HG02610 (cell line): ENCODE data around the gene FAM98B.

ENCODE experiments used
- ATAC-seq: cut with Tn5 transposase; IDR thresholded peaks from one replicate; pipeline ENCODE4 v1.9.1; 2021; ENCODE audit warnings: mild to moderate bottlenecking, moderate library complexity; ENCODE audit not compliant: unreplicated experiment

Gene FAM98B

DNA sequence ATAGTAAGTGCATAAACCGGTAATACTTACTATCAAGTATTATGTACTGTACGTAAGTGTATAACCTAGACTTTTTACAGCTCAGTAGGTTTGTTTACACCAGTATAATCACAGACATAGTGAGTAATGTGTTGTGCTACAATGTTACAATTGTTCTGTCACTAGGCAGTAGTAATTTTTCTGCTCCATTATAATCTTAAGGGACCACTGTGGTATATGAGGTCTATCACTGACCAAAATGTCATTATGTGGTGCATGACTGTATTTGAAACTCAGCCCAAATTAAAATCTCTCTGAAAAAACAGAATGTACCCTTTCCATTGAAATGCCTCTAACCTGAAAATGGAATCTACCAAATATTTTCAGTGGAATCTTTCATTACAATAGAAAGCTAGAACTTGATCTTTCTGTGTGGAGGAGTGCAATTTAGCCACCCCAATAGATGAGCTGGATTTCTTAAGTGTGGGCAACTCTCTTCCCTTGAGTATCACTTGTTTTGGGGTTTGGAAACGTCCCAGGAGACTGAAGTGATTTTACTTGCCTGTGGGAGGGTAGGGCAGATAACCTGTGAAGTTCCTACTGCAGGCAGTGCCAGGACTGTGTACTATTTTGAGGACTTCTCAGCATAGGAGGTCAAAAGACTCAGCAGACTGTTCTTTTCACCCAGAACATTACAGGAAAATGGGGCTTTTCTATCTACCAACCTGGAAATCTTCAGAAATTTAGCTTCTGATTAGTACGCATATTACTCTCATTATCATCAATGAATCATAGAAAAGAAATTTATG, 50.9 kb downstream of the FAM98B start:
- no peak for ATAC-seq

DNA sequence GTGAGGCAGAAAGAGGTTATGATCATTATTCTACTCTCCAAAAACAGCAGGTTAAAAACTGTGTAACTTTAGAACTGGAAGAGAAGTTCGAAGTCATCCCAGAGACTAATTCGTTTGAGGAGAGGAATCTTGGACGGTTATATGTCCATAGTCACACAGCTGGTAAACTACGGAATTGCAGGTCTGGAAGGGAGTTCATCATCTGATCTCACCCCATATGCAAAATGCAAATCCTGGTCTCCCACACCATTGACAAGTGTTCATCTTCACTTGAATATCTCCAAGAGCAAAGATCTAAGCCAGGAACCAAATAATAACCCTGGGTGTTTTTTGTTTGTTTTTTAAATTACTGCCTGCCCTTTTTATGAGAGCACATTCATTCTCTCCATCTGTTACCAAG, 53.1 kb downstream of the FAM98B start:
- no peak for ATAC-seq

DNA sequence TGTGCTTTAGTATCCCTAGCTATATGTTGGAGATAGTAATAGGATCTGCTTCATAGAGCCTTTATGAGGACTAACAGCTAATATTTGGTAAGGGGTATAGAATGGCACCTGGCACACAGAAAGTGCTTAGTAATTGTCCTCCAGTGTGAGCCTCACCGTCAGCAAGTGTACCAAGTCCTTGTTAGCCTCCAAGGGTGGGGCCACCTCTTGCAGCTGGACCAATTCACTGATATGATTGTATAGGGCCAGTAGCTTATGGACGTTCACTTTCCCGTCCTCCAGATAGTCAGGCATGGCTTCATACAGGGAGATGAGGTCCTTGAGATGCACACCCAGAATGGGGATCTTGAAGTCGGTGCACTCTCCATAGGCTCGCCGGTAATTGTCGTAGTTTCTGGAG, 53.6 kb downstream of the FAM98B start:
- no peak for ATAC-seq

DNA sequence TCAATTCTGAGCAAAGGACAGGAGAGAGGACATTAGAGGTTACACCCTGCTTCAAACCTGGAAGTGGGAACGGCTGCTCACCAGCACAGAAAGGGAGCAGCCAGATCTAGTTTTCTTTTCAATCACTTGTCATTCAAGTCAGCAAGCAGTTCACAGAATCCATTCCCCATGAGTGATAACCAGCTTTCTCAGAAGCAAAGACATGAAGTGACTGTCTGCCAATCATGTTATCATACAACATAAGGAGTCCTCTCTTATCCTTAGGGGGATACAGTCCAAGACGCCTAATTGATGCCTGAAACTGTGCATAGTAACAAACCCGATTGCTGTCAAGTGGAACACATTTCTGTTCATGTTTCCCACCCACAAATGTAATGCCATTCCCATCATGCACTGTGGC, 54.7 kb downstream of the FAM98B start:
- peak; percentile 75 for ATAC-seq

DNA sequence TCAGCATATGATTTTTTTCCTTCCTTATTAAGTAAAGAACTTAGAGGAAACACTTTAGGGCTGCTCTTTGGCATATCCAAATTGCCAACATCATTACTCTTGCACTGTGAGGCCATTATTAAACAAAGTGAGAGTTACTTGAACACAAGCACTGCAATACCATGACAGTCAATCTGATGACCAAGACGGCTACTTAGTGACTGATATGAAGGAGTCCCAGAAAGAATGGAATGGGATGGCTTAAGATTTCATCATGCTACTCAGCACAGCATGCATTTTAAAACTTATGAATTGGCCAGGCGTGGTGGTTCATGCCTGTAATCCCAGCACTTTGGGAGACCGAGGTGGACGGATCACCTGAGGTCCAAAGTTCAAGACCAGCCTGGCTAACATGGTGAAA, 55.2 kb downstream of the FAM98B start:
- no peak for ATAC-seq

DNA sequence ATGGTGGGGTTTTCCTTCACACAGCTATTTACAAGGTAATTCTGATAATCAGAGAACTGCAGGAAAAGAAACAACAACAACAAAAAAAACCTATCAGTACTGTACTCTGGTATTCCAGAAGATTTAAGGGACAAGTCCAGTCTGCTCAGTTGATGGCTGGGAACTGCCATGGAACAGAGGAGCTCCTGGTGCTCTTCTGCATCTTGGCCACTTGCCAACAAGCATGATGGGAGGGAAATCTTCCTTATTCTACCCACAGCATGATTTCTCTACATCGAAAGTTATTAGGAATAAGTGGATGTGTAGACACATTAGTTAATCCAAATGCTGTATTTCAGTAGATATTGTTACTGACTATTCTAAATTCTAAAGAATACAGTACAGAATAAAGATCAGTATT, 59.0 kb downstream of the FAM98B start:
- no peak for ATAC-seq

DNA sequence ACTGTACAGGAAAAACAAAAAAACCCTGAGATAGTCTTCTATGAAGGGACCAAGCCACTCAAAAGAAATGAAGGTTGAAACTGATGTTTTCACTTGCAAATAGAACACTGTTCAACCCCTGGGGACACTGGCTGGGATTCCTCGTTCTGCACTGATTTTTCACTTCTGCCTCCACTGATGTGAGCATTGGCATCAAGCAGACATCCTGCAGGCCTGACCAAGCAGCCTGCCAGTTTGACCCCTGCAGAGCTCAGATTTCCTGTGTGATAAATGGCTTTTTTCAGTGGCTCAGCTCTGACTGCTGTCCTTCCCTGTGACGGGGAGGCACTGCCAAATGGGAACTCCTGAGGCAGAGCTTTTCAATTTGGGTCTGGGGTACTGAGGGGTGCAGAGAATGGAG, 60.7 kb downstream of the FAM98B start:
- peak; percentile 65 for ATAC-seq

DNA sequence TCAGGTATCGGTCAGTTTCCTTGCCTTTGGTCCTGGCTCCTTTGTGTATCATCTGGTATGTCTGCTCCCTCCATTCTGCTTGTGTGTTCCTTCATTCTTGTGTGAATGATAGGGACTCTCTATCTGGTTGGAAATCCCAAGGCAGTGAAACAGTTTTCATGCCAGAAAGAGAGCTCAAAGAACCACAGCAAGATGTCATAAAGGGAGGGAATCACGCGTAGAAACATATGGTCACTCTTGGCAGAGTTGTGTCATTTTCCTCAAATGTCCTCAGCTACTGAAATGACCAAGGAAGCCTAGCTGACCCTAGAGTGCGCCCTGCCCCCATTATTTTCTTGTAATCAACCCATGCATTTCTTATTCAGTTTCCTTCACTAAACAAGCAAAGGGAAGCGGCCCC, 62.7 kb downstream of the FAM98B start:
- ATAC-seq: no peak

DNA sequence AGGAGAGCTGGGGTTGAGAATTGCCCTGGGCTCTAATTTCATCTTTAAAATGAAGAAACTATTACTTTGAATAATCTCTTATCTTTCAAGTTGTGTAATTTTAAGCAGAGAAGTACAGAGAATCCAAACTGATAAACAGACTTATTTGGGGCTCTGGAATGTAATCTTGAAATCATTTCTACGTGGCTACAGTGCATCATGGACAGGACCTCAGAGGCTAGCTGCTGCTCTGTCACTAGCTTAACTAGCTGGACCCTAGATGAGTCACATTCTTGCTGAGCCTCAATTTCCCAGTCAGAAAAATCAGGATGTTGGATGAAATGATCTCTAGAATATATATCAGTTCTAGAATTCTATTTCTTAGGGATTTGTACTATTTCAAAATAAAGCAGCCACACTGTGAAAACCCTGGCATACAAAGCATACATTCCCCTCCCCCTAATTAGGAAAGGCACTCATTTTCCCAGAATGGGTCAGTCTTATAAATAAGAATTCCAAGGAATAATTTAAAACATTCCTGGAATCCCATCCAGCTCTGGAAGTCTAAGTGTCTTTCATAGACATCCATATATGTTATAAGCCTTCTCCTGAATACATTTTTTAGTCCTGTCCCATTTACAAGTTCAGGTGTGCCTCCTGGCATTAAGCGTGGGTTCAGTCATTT, 63.5 kb downstream of the FAM98B start:
- no peak for ATAC-seq

DNA sequence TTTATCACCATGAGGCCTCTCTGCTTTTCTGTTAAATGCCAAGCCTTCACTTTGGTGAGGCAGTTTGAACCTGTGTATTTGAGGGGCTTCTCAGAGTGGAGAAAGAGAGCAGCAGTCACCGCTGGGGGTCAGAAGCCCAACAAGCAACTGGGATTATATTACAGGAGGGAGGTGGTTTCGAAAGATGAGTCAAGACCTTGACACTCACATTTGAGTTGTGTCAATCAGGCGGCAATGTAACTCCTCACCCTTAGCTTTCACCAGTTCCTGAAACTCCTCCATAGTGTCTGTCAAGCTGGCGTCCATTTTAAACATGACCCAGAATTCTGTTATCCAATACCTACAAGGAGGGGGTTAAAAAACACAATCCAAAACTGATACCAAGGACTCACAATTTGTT, 64.2 kb downstream of the FAM98B start:
- no peak for ATAC-seq

DNA sequence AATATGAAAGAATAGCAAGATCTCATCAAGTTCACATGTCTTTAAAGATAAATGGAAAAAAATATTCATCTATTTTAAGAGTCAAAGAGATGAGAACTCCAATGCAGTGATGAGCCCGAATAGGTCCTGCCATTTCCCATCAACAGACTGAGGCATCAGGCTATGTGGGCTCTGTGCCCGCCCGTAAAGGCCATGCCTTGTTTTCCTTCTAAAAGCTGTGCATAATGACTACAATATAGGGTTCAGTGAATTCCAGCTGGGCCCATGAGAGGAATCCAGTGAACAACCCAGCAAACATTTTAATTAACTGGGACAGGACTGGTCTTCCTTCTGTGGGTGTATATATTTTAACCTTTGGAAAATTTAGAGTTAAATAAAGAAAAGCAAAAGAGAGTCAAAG, 66.1 kb downstream of the FAM98B start:
- ATAC-seq: no peak

DNA sequence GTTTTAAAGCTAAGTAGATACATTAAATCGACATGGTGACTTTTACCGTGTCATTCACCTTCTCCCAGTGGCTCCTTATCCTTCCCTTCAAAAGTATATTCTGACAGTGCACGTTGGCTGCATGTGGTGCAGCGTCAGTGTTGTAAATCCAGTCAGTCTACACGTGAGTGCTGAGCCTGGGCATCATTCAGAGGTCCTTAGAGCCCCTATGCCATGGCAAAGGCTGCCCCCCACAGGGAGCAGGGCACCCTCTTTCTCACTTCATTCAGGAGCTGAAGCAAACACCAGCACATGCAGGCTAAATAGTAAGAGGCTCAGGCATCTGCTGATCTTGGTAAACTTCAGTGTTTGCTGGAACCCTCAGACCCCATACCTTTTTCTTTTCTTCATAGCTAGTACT, 67.4 kb downstream of the FAM98B start:
- no peak for ATAC-seq

DNA sequence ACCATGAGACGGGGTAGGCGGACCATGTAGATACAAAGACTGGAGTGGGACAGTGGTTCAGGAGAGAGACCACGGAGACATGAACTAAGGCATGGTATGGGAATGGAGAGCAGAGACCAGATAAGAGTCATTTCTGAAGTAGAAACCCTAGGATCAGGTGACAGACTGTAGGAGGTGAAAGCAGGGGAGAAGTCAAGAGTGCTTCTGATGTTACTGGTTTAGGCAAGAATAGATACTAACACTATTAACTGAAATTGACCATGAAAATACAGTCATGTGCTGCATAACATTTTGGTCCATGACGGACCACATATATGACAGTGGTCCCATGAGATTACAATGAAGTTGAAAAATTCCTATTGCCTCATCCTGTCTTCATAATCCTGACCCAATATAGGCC, 69.0 kb downstream of the FAM98B start:
- no peak for ATAC-seq

DNA sequence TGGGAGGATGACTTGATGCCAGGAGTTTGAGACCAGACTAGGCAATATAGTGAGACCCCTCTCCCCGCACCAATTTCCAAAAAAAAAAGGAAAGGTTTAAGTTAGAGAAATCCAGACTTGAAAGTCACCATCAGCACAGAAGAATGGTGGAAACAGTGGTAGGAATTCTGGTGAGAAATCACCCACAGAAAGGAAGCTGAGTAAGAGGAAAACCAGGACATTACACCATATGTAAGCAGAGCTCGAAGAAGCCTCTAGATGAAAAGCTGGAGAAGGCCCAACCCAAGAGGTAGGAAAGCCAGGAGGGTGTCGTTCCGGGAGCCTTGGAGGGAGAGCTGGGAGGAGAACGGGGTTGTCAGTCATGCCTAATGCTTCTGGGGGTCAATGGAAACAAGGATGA, 70.2 kb downstream of the FAM98B start:
- ATAC-seq: no peak

DNA sequence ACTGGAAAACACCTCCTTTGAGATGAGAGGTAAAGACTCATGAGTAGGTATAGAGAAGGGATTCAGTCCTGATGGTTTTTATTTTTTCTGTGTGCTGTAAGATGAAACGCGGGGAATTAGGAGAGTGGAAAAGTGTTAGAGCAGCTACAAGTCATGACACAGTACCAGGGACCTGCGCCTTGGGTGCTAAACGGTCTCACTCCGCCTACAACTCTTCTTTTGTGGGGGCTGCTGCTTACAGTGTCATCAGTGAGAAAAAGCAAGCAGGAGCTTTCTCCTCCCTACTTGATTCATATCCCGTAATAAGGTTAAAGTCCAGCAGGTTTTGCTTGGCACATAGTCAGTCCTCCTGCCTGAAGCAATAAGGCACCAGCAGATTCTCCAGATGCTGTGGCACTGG, 71.6 kb downstream of the FAM98B start:
- no peak for ATAC-seq

DNA sequence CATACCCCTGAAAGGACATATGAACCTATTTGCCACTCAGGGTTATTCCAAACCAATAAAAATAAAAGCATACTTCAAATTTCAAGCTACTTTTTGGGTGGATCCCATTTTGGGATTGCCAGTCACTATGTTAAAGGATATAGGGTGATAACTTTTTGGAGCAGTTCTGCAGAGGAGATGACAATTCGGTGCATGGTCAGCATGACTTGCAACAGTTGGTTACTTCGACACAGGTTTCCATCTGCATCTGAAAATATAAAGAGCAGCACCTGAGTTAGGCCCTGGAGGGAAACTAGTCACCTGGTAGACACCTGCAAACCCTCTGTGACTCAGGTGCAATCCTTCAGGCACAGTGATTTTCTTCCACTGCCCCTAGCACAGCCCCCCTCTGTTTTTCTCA, 72.2 kb downstream of the FAM98B start:
- no peak for ATAC-seq

DNA sequence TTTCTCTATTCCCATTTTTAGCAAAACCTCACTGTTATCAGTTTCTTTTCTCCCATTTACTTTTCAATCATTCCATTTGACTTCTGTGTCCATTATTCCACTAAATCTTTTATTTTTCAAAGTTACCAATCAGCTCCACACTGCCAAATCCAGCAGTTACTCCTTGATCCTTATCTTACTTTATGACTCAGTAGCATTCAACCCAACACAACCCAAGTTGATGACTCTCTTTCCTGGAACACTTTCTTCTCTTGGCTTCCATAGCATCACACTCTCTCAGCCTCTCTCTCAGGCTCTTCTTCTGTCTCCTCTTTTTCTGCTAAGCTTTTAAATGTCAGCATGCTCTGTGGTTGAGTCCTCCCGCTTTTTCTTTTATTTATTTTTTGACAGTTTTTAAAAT, 74.4 kb downstream of the FAM98B start:
- no peak for ATAC-seq

DNA sequence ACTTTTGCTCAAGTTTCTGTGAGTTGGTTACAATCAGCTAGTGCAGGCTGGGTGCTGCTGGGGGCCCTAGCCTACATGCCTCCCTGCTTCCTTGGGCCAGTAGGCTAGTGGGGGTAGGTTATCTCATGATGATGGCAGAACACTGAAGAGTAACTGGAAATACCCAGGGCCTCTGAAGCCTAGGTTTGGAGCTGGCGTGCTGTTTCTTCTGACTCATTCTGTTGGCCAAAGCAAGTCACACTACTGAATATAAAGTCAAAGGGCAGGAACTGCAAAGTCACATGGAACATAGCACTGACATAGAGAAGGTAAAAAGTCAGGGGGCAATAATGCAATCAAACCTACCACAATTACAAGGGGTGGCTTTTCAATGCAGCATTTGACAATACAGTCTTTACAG, 76.2 kb downstream of the FAM98B start:
- peak; percentile 91 for ATAC-seq

DNA sequence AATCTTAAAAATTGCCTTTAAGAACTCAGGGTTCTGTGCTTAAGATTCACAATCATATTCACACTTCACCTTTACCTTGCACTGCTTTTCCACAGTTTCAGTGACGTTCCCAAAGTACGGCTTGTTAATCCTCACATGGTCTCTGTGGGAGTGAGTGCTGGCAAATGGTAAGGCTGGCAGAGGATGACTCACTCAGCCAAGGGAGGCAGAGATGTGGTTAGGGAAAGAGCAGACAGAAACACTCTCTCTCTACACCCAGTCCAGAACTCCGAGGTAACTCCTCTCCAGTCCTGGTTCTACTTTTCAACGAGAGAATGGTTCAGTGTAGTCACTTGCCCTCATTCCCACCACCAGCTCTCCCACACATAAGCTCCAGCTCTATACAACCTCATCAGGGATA, 77.6 kb downstream of the FAM98B start:
- ATAC-seq: no peak

DNA sequence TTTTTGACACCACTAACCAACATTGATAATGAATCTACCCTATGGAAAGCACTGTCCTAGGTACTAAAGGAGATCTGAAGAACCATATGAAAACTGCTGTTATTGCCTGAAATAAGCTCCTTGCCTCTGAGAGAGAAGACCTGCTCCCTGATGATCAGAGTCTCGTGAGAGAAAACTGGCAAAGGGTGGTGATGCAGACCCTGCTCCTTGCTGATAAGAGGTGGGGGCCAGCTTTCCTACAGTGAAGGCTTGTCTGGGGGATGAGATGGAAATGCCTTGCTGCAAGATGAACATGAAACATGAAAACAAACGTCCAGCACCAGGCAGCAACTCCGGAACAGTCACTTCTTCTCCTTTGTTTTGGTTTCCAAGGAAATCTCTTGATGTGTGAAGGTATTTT, 78.8 kb downstream of the FAM98B start:
- no peak for ATAC-seq

DNA sequence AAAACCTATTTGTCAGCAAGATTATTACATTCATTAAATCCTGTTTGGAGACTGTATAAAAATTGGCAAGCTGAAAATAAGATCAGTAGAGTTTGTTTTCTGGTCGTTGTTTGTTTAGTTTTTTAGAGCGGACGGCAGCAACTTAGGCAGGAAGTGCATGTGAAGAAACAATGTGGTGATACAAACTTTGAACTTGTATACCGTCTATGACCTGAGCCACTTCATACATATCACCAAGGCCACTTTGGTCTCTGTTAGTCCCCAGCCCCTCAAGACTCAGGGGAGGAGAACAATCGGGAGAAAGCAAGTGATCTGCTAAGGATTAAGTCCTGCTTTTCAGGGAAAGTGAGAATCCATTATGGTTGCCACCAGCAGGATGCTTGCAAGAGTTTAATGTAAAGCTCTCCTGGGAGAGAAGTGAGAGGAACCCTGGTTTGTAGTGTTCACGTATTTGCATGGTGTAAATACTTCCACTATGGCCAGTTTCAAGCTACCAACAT, 79.5 kb downstream of the FAM98B start:
- no peak for ATAC-seq

DNA sequence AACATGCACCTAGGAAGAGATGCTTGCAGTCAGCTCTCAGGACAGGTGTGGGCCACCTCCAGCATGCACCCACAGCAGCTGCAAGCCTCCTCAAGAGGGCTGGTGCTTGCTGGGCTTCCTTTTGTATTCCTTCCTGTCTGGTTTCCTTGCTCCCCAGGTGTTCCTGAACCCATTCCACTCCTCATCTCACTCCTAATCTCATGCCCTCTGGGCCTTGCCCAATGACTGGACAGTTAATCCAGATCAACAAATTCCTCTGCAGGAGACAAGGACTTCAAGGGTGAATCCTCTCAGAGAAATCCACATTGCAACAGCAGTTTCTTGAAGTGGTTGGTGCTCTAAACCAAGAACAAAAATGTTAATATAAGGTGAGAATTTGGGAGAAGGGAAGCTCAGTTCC, 80.0 kb downstream of the FAM98B start:
- no peak for ATAC-seq

DNA sequence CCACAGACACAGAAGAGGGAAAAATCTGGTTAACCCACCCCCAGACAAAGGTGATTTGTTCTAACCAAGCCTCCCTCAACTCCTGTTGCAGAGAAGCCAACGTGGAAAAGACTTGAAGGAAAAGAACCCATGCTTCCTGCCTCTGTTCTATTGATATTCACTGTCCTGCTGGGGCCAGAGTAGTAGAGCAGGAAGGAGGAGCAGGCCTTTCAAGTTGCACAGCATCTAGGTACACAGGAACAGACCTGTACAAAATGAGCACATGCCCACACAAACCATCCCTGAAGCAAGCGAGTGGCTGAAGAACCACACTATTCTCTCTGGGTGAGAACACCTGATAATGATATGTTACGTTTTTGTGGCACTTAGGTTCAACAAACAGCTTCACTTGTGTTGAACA, 80.8 kb downstream of the FAM98B start:
- ATAC-seq: no peak
